Thyroid gland (tissue), 4 donors: Measurements from ENCODE around the gene HECTD2. TPM values are rescaled to one million over a fixed set of nuclear protein-coding genes. Genes with fewer than 3 reads are reported as not detected.
"Not testable (repeated sequence)": the region's sequence is repeated elsewhere in the genome, so short reads cannot be mapped to it uniquely, and the experiment has no call there.

Experiments used
- DNase-seq, 2 donors: peaks; one replicate each; pipeline ENCODE4 v3.0.0-alpha.2; 2019
- H3K27ac ChIP-seq, 3 donors: fragments of 200-600 bp; sonication (generic); 1 replicate in 2 of 3; 2 replicates in 1 of 3; pipeline ENCODE4 v1.5.1; 2016 to 2019; ENCODE audit warnings: mild to moderate bottlenecking in 1 of 3, moderate library complexity in 1 of 3
- H3K27me3 ChIP-seq: fragments of 200-600 bp; sonication (generic); one replicate; pipeline ENCODE4 v1.5.1; 2019
- H3K36me3 ChIP-seq, 2 donors: fragments of 200-600 bp; sonication (generic); one replicate each; pipeline ENCODE4 v1.5.1; 2016 to 2019
- H3K4me1 ChIP-seq, 2 donors: fragments of 200-600 bp; sonication (generic); one replicate each; pipeline ENCODE4 v1.5.1; 2017 to 2019
- H3K4me3 ChIP-seq, 3 donors: fragments of 200-600 bp; sonication (generic); replicated peaks in 1 of 3; 1 replicate in 2 of 3; 2 replicates in 1 of 3; pipeline ENCODE4 v1.5.1; 2016; ENCODE audit warnings: mild to moderate bottlenecking in 1 of 3
- H3K9me3 ChIP-seq: fragments of 200-600 bp; sonication (generic); one replicate; pipeline ENCODE4 v1.5.1; 2017
- POLR2A ChIP-seq, 2 donors: fragments of 450-650 bp; IDR thresholded peaks; one replicate each; pipeline ENCODE4 v1.6.1; 2017; ENCODE audit warnings: antibody characterized with exemption in 2 of 2, mild to moderate bottlenecking in 2 of 2, moderate library complexity in 1 of 2
- WGBS, 2 donors: methylation state at CpG; one replicate each; pipeline ENCODE4 v1.1.5; 2017; 5-methylcytosine and 5-hydroxymethylcytosine counted together
- intact Hi-C: fragments of 100-400 bp; cut with DNase I; formaldehyde crosslinking; loops from one replicate; pipeline ENCODE4 v1.15.1; 2023
- total RNA-seq, 4 donors: library from RNA; depleted of rRNA; stranded (reverse); fragments of >200 nt; gene quantifications; one replicate each; pipeline ENCODE4 v1.2.3, GENCODE V29; 2016
- TF ChIP-seq, protein P1 (sequence below), 6 experiments: fragments of 200-600 bp in 3 of 6; fragments of 450-650 bp in 3 of 6; sonication (generic) in 3 of 6; IDR thresholded peaks; one replicate each; pipeline ENCODE4 v1.5.1; 2016 to 2019; ENCODE audit warnings: antibody characterized with exemption in 6 of 6, mild to moderate bottlenecking in 2 of 6, inconsistent platforms in 1 of 6, moderate library complexity in 1 of 6

HECTD2 gene
- total RNA-seq, 4 donors from 2014 or later = 16.0 to 25.2 (median 20.6) TPM

GRCh38 chr10:91557651-91558111, 147.5 kb downstream of the HECTD2 start:
- intact Hi-C loops = loop anchor here (10.0 kb wide), 1 partner anchor 77 kb away; the partner anchor contains the start of gene PPP1R3C
- no peak for TF ChIP-seq POLR2A (IDR thresholded peaks at IDR 0.05)
- TF ChIP-seq, protein P1, sequence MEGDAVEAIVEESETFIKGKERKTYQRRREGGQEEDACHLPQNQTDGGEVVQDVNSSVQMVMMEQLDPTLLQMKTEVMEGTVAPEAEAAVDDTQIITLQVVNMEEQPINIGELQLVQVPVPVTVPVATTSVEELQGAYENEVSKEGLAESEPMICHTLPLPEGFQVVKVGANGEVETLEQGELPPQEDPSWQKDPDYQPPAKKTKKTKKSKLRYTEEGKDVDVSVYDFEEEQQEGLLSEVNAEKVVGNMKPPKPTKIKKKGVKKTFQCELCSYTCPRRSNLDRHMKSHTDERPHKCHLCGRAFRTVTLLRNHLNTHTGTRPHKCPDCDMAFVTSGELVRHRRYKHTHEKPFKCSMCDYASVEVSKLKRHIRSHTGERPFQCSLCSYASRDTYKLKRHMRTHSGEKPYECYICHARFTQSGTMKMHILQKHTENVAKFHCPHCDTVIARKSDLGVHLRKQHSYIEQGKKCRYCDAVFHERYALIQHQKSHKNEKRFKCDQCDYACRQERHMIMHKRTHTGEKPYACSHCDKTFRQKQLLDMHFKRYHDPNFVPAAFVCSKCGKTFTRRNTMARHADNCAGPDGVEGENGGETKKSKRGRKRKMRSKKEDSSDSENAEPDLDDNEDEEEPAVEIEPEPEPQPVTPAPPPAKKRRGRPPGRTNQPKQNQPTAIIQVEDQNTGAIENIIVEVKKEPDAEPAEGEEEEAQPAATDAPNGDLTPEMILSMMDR (IDR thresholded peaks at IDR 0.05) = no peak
- Histone ChIP-seq H3K4me1 (peaks cover 0 to 3% of the 10 kb centered on the region in 2 donors), H3K4me3 (no peak overlapping the region), H3K36me3 (no peaks in the 10 kb centered on the region), H3K9me3 (no peaks in the 10 kb centered on the region), H3K27ac (no peak overlapping the region), H3K27me3 (no peaks in the 10 kb centered on the region)
- no peak for DNase-seq
- WGBS, 2 donors = 60 to 65% methylated on average over 2 of the region's 2 CpGs

- no peak for TF ChIP-seq POLR2A (IDR thresholded peaks at IDR 0.05)
- TF ChIP-seq, protein P1 (IDR thresholded peaks at IDR 0.05) = no peak
These were observed 148.3 kb downstream of the HECTD2 start for GRCh38 chr10:91558473-91558872.

GRCh38 chr10:91559169-91559568, 149.0 kb downstream of the HECTD2 start:
- no peak for TF ChIP-seq POLR2A (IDR thresholded peaks at IDR 0.05)
- intact Hi-C loops = loop anchor here (10.0 kb wide), 1 partner anchor 76 kb away; the partner anchor contains the start of gene PPP1R3C

More at GRCh38 chr10:91558473-91558872, 148.3 kb downstream of the HECTD2 start:
- no peaks in the 10 kb centered on the region for H3K27me3 ChIP-seq
- H3K36me3 ChIP-seq = no peaks in the 10 kb centered on the region
- no peaks in the 10 kb centered on the region for H3K9me3 ChIP-seq
- intact Hi-C loops = loop anchor here (10.0 kb wide), 1 partner anchor 76 kb away; the partner anchor contains the start of gene PPP1R3C
- peaks cover 0 to 3% of the 10 kb centered on the region in 2 donors for H3K4me1 ChIP-seq
- no peak overlapping the region for H3K4me3 ChIP-seq
- WGBS, 2 donors = 85 to 92% methylated on average over 3 of the region's 3 CpGs
- H3K27ac ChIP-seq = no peak overlapping the region
- no peak for DNase-seq

DNA sequence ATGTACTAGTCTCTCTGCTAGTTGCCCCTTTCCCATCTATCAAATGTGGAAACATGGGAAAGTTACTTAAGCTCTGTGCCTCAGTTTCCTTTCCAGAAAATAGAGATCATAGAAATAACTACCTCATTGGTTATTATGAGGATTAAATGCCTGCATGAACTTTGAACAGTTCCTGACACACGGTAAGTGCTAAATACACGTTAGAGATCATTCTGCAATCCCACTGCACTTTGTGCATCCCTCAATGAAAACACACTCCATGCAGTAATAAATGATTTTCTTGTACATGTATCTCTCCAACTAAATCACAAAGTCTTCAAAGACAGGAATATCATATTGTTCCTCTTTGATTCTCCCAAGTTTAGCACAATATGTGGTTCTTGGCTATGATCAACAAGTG, 149.6 kb downstream of the HECTD2 start:
- H3K9me3 ChIP-seq = no peaks in the 10 kb centered on the region
- 86 to 91% methylated on average over 2 of the region's 2 CpGs for WGBS, 2 donors
- no peak overlapping the region for H3K4me3 ChIP-seq
- intact Hi-C loops = loop anchor here (10.0 kb wide), 1 partner anchor 75 kb away; the partner anchor contains the start of gene PPP1R3C
- no peak for TF ChIP-seq POLR2A (IDR thresholded peaks at IDR 0.05)
- TF ChIP-seq, protein P1 (IDR thresholded peaks at IDR 0.05) = no peak
- no peaks in the 10 kb centered on the region for H3K36me3 ChIP-seq
- no peaks in the 10 kb centered on the region for H3K27me3 ChIP-seq
- H3K27ac ChIP-seq = no peak overlapping the region
- no peak for DNase-seq
- peaks cover 0 to 3% of the 10 kb centered on the region in 2 donors for H3K4me1 ChIP-seq

More at GRCh38 chr10:91559169-91559568, 149.0 kb downstream of the HECTD2 start:
- Histone ChIP-seq H3K4me1 (peaks cover 0 to 3% of the 10 kb centered on the region in 2 donors), H3K27ac (no peak overlapping the region), H3K9me3 (no peaks in the 10 kb centered on the region), H3K36me3 (no peaks in the 10 kb centered on the region), H3K4me3 (no peak overlapping the region), H3K27me3 (no peaks in the 10 kb centered on the region)
- no peak for DNase-seq
- WGBS, 2 donors = 77 to 79% methylated on average over 1 of the region's 1 CpG

DNA sequence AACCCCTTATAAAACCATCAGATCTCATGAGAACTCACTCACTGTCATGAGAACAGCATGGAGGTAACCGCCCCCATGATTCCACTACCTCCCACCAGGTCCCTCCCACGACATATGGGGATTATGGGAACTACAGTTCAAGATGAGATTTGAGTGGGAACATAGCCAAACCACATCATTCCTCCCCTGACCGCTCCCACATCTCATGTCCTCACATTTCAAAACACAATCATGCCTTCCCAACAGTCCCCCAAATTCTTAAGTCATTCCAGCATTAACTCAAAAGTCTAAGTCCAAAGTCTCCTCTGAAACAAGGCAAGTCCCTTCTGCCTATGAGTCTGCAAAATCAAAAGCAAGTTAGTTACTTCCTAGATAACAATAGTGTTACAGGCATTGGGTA, 150.7 kb downstream of the HECTD2 start:
- H3K4me3 ChIP-seq, DNase-seq, H3K36me3 ChIP-seq, H3K4me1 ChIP-seq, intact Hi-C loops, H3K27me3 ChIP-seq, H3K27ac ChIP-seq, H3K9me3 ChIP-seq: not testable (repeated sequence)
- 84 to 90% methylated on average over 3 of the region's 3 CpGs for WGBS, 2 donors

DNA sequence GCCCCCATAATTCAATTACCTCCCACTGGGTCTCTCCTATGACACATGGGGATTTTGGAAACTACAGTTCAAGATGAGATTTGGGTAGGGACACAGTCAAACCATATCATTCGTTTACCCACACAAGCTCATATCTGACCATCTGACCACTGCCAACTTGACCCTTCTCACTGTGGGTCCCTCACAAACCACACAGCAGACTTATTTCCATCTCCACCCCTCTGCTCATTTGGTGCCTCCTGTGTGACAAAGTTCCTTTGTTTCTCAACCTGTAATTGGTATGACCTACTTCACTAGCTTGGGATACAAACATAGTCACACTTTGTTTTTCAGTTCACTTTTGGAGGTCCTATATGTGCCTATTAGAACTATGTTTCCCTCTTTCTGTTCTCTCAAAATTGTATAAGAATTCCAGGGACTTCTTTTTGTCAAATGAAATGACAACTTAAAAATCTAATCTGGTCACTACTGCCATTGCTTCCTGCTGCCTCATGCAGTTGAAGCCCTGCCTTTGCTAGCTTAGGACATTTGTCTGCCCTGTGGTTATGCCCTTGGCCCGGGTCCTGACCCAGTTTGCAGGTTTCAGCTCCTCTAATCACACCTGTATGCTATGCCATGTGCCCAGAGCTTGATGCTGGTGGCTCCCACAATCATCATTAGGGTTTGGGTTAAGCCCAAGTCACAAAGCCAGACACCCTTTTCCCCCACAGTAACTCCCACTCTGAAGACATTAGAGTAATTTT, 152.9 kb downstream of the HECTD2 start:
- 74 to 94% methylated on average over 2 of the region's 2 CpGs for WGBS, 2 donors

More for the DNA sequence above, 152.9 kb downstream of the HECTD2 start:
- intact Hi-C loops = no loop called here
- Histone ChIP-seq H3K36me3 (no peaks in the 10 kb centered on the region), H3K27me3 (no peaks in the 10 kb centered on the region), H3K4me3 (no peak overlapping the region), H3K27ac (no peak overlapping the region), H3K9me3 (no peaks in the 10 kb centered on the region), H3K4me1 (no peaks in the 10 kb centered on the region)
- TF ChIP-seq, protein P1 (IDR thresholded peaks at IDR 0.05) = no peak
- no peak for TF ChIP-seq POLR2A (IDR thresholded peaks at IDR 0.05)
- no peak for DNase-seq
